HepG2 (cell line): ENCODE data around the gene KIF22. TPM values are rescaled to one million over a fixed set of nuclear protein-coding genes. Genes with fewer than 3 reads are reported as not detected.
A peak's percentile ranks its signal among the peaks of the same experiment; 100 is the strongest.

Source experiments
- HNRNPUL1 ChIP-seq: fragments of 200-400 bp; formaldehyde crosslinking; IDR thresholded peaks from 2 replicates; pipeline ENCODE4 v1.6.1; 2017; ENCODE audit warnings: low read depth, mild to moderate bottlenecking, low read length, moderate library complexity
- IRX3 ChIP-seq: sonication (generic); formaldehyde crosslinking; IDR thresholded peaks from 2 replicates; pipeline ENCODE4 v1.8.1; 2023; ENCODE audit warnings: mild to moderate bottlenecking, low read depth, missing genetic modification reagents, borderline replicate concordance
- MAF1 ChIP-seq: sonication (generic); formaldehyde crosslinking; IDR thresholded peaks from 2 replicates; pipeline ENCODE4 v1.5.0; 2020; ENCODE audit warnings: missing genetic modification reagents, borderline replicate concordance
- MED13 ChIP-seq: sonication (generic); formaldehyde crosslinking; IDR thresholded peaks from 2 replicates; pipeline ENCODE4 v1.5.0; 2020; ENCODE audit warnings: missing genetic modification reagents
- MZF1 ChIP-seq: sonication (generic); formaldehyde crosslinking; IDR thresholded peaks from 2 replicates; pipeline ENCODE4 v1.8.1; 2023; ENCODE audit warnings: mild to moderate bottlenecking, missing genetic modification reagents, borderline replicate concordance
- RBAK ChIP-seq: sonication (generic); formaldehyde crosslinking; IDR thresholded peaks from 2 replicates; pipeline ENCODE4 v1.5.1; 2020; ENCODE audit warnings: mild to moderate bottlenecking, missing genetic modification reagents
- SAP130 ChIP-seq: IDR thresholded peaks from 2 replicates; pipeline ENCODE4 v1.6.1; 2016; ENCODE audit warnings: low read depth
- SIN3A ChIP-seq: IDR thresholded peaks from 2 replicates; pipeline ENCODE4 v1.6.1; 2011; ENCODE audit warnings: low read depth, mild to moderate bottlenecking, control low read depth, low read length, borderline replicate concordance
- TSC22D2 ChIP-seq: sonication (generic); formaldehyde crosslinking; IDR thresholded peaks from 2 replicates; pipeline ENCODE4 v1.5.1; 2020; ENCODE audit warnings: missing genetic modification reagents, mild to moderate bottlenecking, borderline replicate concordance
- ZIK1 ChIP-seq: sonication (generic); formaldehyde crosslinking; IDR thresholded peaks from 2 replicates; pipeline ENCODE4 v1.5.0; 2020; ENCODE audit warnings: mild to moderate bottlenecking, low read depth, missing genetic modification reagents, borderline replicate concordance
- ZNF251 ChIP-seq: sonication (generic); formaldehyde crosslinking; IDR thresholded peaks from 2 replicates; pipeline ENCODE4 v1.9.0; 2021; ENCODE audit warnings: mild to moderate bottlenecking, missing genetic modification reagents
- ZNF282 ChIP-seq: fragments of 450-650 bp; IDR thresholded peaks from 2 replicates; pipeline ENCODE4 v1.6.1; 2018; ENCODE audit not compliant: partially characterized antibody
- ZNF432 ChIP-seq: sonication (generic); formaldehyde crosslinking; IDR thresholded peaks from 2 replicates; pipeline ENCODE4 v1.5.0; 2020; ENCODE audit warnings: missing genetic modification reagents, mild to moderate bottlenecking, borderline replicate concordance
- polyA plus RNA-seq, 8 experiments: library from polyadenylated mRNA; depleted of rRNA in 3 of 8; stranded (reverse) in 7 of 8; unstranded in 1 of 8; fragments of >200 nt; fragmentation: Illumina TruSeq in 4 of 8; extraction: Trizol in 4 of 8; gene quantifications; 2 replicates each; pipeline versions ENCODE4 v1.2.1 to v1.2.3, GENCODE V29; 2011 to 2016; ENCODE audit warnings: low read depth in 4 of 8, missing spikeins in 1 of 8, mixed read lengths in 1 of 8; ENCODE audit not compliant: insufficient read depth in 1 of 8
- total RNA-seq, 5 experiments: library from RNA; depleted of rRNA; stranded (reverse); fragments of >200 nt; fragmentation: Illumina TruSeq; extraction: Trizol; gene quantifications; 2 replicates each; pipeline ENCODE4 v1.2.3, GENCODE V29; 2016; ENCODE audit warnings: low read depth in 1 of 5
- TF ChIP-seq, protein P1 (sequence below): IDR thresholded peaks from 2 replicates; pipeline ENCODE4 v1.6.1; 2016; ENCODE audit warnings: missing compliant biosample characterization, missing genetic modification reagents, borderline replicate concordance
- TF ChIP-seq, protein P2 (sequence below): sonication (generic); formaldehyde crosslinking; IDR thresholded peaks from 2 replicates; pipeline ENCODE4 v1.8.1; 2023; ENCODE audit warnings: mild to moderate bottlenecking, moderate library complexity, missing genetic modification reagents
- TF ChIP-seq, protein P3 (sequence below): IDR thresholded peaks from 2 replicates; pipeline ENCODE4 v1.6.1; 2016
- TF ChIP-seq, protein P4 (sequence below): sonication (generic); formaldehyde crosslinking; IDR thresholded peaks from 2 replicates; pipeline ENCODE4 v1.4.0; 2020; ENCODE audit warnings: mild to moderate bottlenecking, missing genetic modification reagents
- TF ChIP-seq, protein P5 (sequence below): sonication (generic); formaldehyde crosslinking; IDR thresholded peaks from 2 replicates; pipeline ENCODE4 v1.5.1; 2020; ENCODE audit warnings: mild to moderate bottlenecking, missing genetic modification reagents, borderline replicate concordance

Gene KIF22
- total and polyA plus RNA-seq, 2 of the 13 experiments (the other 11 are each of a cell fraction or from before 2014, with no cell fraction given): 95.8 to 118 TPM

DNA sequence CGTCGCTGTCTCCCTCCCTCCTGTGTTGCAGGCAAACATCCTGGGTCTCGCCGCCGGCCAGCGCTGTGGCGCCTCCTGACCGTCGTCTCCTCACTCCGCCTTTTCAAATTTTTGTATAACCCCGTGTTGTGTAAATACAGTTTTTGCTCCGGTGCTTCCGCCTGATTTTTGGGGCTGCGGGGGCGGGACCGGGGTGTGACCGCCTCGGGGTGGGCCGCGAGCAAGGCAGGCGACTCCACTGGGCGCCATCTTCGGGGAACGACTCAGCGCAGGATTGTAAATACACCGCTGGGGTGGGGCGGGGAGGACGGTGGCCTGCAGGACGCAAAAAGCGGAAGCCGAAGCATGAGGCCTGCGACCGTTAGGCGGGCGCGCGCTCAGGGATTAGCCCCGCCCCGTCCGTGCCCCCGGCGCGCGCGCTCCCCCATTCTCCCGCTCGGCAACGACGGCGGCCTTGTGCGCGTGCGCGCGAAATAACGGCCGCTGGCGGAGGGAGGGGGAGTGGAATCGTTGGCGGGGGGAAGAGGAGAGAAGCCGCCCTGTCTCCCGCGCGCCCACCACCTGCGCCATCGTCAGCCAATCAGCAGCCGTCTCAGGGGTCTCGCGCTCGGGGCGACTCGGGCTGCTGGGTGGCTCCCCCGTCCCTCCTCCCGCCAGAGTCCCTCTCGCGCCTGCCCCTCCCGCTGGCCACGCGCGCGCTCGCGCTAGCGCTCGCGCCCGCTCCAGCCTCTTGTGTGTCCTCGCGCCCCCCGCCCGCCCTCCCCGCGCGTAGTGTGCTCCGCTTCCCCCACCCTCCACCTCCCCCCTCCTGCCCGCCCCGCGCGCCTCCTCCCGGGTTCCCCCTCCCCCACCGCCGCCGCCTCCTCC, 14.9 kb downstream of the KIF22 start (continued):
- TF ChIP-seq, protein P1, sequence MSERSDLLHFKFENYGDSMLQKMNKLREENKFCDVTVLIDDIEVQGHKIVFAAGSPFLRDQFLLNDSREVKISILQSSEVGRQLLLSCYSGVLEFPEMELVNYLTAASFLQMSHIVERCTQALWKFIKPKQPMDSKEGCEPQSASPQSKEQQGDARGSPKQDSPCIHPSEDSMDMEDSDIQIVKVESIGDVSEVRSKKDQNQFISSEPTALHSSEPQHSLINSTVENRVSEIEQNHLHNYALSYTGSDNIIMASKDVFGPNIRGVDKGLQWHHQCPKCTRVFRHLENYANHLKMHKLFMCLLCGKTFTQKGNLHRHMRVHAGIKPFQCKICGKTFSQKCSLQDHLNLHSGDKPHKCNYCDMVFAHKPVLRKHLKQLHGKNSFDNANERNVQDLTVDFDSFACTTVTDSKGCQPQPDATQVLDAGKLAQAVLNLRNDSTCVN (CRISPR knock-in tag): peak; percentile 89
- TF ChIP-seq, protein P2, sequence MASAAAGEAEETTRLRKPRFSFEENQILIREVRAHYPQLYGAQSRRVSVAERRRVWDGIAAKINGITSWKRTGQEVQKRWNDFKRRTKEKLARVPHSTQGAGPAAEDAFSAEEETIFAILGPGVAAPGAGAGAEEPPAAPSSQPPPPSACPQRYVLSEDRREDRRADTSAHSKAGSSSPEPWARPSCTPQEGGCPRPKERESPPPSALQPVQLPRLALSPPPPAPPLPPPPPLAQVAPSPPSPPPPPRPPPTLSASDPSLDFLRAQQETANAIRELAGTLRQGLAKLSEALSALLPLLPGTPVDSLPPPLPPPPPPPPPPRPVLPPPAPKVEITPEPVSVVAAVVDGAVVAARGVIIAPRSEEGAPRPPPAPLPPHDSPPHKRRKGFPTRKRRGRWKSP: peak; percentile 97
- peak; percentile 94; the same call in 1 of the 2 replicates for TF ChIP-seq TSC22D2 (CRISPR knock-in tag)
- peak; percentile 98 for TF ChIP-seq IRX3 (CRISPR knock-in tag)
- peak; percentile 86 for TF ChIP-seq SIN3A
- TF ChIP-seq SAP130 (CRISPR knock-in tag): peak; percentile 97
- TF ChIP-seq, protein P3, sequence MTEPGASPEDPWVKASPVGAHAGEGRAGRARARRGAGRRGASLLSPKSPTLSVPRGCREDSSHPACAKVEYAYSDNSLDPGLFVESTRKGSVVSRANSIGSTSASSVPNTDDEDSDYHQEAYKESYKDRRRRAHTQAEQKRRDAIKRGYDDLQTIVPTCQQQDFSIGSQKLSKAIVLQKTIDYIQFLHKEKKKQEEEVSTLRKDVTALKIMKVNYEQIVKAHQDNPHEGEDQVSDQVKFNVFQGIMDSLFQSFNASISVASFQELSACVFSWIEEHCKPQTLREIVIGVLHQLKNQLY: peak; percentile 57; the same call in 1 of the 2 replicates
- no peak for TF ChIP-seq ZNF282
- TF ChIP-seq MED13 (CRISPR knock-in tag): peak; percentile 90; the same call in 1 of the 2 replicates
- TF ChIP-seq, protein P4, sequence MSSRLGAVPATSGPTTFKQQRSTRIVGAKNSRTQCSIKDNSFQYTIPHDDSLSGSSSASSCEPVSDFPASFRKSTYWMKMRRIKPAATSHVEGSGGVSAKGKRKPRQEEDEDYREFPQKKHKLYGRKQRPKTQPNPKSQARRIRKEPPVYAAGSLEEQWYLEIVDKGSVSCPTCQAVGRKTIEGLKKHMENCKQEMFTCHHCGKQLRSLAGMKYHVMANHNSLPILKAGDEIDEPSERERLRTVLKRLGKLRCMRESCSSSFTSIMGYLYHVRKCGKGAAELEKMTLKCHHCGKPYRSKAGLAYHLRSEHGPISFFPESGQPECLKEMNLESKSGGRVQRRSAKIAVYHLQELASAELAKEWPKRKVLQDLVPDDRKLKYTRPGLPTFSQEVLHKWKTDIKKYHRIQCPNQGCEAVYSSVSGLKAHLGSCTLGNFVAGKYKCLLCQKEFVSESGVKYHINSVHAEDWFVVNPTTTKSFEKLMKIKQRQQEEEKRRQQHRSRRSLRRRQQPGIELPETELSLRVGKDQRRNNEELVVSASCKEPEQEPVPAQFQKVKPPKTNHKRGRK (CRISPR knock-in tag): no peak
- no peak for TF ChIP-seq RBAK (CRISPR knock-in tag)
- TF ChIP-seq MZF1 (CRISPR knock-in tag): no peak
- TF ChIP-seq ZNF432: no peak
- peak; percentile 77; the same call in 1 of the 2 replicates for TF ChIP-seq HNRNPUL1
- TF ChIP-seq ZIK1 (CRISPR knock-in tag): peak; percentile 95; the same call in 1 of the 2 replicates
- TF ChIP-seq, protein P5, sequence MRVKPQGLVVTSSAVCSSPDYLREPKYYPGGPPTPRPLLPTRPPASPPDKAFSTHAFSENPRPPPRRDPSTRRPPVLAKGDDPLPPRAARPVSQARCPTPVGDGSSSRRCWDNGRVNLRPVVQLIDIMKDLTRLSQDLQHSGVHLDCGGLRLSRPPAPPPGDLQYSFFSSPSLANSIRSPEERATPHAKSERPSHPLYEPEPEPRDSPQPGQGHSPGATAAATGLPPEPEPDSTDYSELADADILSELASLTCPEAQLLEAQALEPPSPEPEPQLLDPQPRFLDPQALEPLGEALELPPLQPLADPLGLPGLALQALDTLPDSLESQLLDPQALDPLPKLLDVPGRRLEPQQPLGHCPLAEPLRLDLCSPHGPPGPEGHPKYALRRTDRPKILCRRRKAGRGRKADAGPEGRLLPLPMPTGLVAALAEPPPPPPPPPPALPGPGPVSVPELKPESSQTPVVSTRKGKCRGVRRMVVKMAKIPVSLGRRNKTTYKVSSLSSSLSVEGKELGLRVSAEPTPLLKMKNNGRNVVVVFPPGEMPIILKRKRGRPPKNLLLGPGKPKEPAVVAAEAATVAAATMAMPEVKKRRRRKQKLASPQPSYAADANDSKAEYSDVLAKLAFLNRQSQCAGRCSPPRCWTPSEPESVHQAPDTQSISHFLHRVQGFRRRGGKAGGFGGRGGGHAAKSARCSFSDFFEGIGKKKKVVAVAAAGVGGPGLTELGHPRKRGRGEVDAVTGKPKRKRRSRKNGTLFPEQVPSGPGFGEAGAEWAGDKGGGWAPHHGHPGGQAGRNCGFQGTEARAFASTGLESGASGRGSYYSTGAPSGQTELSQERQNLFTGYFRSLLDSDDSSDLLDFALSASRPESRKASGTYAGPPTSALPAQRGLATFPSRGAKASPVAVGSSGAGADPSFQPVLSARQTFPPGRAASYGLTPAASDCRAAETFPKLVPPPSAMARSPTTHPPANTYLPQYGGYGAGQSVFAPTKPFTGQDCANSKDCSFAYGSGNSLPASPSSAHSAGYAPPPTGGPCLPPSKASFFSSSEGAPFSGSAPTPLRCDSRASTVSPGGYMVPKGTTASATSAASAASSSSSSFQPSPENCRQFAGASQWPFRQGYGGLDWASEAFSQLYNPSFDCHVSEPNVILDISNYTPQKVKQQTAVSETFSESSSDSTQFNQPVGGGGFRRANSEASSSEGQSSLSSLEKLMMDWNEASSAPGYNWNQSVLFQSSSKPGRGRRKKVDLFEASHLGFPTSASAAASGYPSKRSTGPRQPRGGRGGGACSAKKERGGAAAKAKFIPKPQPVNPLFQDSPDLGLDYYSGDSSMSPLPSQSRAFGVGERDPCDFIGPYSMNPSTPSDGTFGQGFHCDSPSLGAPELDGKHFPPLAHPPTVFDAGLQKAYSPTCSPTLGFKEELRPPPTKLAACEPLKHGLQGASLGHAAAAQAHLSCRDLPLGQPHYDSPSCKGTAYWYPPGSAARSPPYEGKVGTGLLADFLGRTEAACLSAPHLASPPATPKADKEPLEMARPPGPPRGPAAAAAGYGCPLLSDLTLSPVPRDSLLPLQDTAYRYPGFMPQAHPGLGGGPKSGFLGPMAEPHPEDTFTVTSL (CRISPR knock-in tag): peak; percentile 78; the same call in 1 of the 2 replicates
- TF ChIP-seq MAF1: peak; percentile 52; the same call in 1 of the 2 replicates
- TF ChIP-seq ZNF251: no peak
